ENCODE measurements around the gene MGLL. TPM values are rescaled to one million over a fixed set of nuclear protein-coding genes. Genes with fewer than 3 reads are reported as not detected.

The MGLL gene
- total RNA-seq, 3 donors from 2014 or later: 2.2 to 8.0 (median 2.6) TPM

GRCh38 chr3:127715532-127715931 lies 106.8 kb downstream of the MGLL start:
- no peaks in the 10 kb centered on the region for H3K36me3 Mint-ChIP-seq (ENCODE audit: insufficient read depth)
- H3K4me1 Mint-ChIP-seq (ENCODE audit: low read depth): no peaks in the 10 kb centered on the region
- no peak for DNase-seq
- H3K4me3 Mint-ChIP-seq: no peak overlapping the region
- ATAC-seq: no peak
- H3K9me3 Mint-ChIP-seq: no peaks in the 10 kb centered on the region
- H3K27me3 Mint-ChIP-seq (ENCODE audit: low read depth): peaks cover 10% of the 10 kb centered on the region

- H3K4me1 Mint-ChIP-seq (ENCODE audit: low read depth): no peaks in the 10 kb centered on the region
- H3K27me3 Mint-ChIP-seq (ENCODE audit: low read depth): peaks cover 10% of the 10 kb centered on the region
- H3K9me3 Mint-ChIP-seq: no peaks in the 10 kb centered on the region
- H3K4me3 Mint-ChIP-seq: no peak overlapping the region
- H3K36me3 Mint-ChIP-seq (ENCODE audit: insufficient read depth): no peaks in the 10 kb centered on the region
- DNase-seq (no peak), ATAC-seq (no peak)
Observed at GRCh38 chr3:127714866-127715265, 107.4 kb downstream of the MGLL start.

DNA sequence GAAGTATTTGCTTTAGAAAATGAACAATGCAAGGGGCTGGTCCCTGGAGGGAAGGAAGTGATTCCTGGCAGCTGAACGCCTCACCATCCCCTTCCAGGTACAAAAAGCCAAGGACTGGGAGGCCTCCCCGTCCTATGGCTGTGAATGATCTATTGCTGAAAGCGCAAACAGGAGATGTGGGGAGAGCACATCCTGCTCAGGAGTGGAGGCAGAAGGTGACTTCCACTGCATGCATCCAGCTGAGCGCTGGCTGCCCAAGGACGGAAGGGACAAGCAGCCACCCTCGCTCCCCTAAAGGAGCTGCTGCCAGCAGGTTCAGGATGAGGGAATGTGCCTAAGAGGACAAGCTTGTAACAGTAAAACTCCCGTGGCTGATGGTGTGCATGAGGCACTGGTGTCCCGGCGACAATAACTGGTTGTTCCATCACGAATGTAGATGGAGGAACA lies 108.2 kb downstream of the MGLL start:
- no peak for DNase-seq
- ATAC-seq: no peak
- H3K4me1 Mint-ChIP-seq (ENCODE audit: low read depth): no peaks in the 10 kb centered on the region
- H3K27me3 Mint-ChIP-seq (ENCODE audit: low read depth): peaks cover 10% of the 10 kb centered on the region
- no peaks in the 10 kb centered on the region for H3K36me3 Mint-ChIP-seq (ENCODE audit: insufficient read depth)
- no peak overlapping the region for H3K4me3 Mint-ChIP-seq
- H3K9me3 Mint-ChIP-seq: no peaks in the 10 kb centered on the region

DNA sequence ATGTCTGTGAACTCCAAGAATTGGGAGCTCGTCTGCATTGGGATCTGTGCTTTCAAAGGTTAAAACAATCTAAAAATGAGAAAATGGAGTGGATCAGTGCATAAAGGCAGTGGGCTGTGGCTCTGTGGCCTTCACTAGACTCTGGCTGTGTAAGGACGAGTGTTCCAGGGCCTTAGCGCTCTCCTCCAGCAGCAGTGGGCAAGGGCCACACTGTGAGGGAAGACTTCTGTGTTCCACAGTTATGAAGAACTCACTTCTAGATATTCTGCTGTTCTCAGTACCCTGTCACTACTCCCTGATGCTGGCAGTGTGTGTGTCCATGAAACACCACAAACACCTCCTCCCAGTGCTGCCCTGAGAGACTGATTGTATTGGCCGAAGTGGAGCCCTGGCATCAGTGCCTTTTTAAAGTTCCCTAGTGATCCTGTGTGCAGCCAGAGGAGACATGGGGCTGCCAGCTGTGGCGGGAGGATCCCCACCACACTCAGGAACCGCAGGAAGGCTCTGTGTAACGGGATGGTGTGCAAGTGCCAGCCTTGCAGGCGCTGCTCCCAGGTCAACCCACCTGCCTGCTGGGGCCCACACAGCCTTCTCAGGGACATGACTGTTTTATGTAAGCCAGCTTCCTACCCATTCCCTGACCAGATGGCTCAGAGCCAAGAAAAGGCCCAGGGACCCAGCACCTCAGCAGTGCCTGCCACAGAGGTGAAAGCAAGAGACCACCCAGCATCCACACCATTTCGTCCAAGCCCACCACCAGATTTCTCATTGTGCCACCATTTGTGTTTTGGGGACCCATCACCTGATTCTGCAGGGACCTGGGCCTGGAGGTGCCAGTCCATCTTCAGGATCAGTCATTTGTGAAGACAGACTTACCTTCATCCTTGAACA lies 109.2 kb downstream of the MGLL start:
- no peak overlapping the region for H3K4me3 Mint-ChIP-seq
- H3K27me3 Mint-ChIP-seq (ENCODE audit: low read depth): peaks cover 10% of the 10 kb centered on the region
- H3K9me3 Mint-ChIP-seq: no peaks in the 10 kb centered on the region
- no peaks in the 10 kb centered on the region for H3K36me3 Mint-ChIP-seq (ENCODE audit: insufficient read depth)
- ATAC-seq: no peak
- H3K4me1 Mint-ChIP-seq (ENCODE audit: low read depth): no peaks in the 10 kb centered on the region
- no peak for DNase-seq

- no peak for ATAC-seq
- no peak for DNase-seq
- H3K4me3 Mint-ChIP-seq: no peak overlapping the region
- H3K9me3 Mint-ChIP-seq: no peaks in the 10 kb centered on the region
- H3K36me3 Mint-ChIP-seq (ENCODE audit: insufficient read depth): no peaks in the 10 kb centered on the region
- H3K4me1 Mint-ChIP-seq (ENCODE audit: low read depth): no peaks in the 10 kb centered on the region
- peaks cover 10% of the 10 kb centered on the region for H3K27me3 Mint-ChIP-seq (ENCODE audit: low read depth)
Observed at GRCh38 chr3:127712461-127712860, 109.9 kb downstream of the MGLL start.

GRCh38 chr3:127711896-127712295 lies 110.4 kb downstream of the MGLL start:
- DNase-seq (no peak), ATAC-seq (no peak)
- Mint-ChIP-seq H3K27me3 (ENCODE audit: low read depth) (peaks cover 10% of the 10 kb centered on the region), H3K9me3 (no peaks in the 10 kb centered on the region), H3K36me3 (ENCODE audit: insufficient read depth) (no peaks in the 10 kb centered on the region), H3K4me3 (no peak overlapping the region), H3K4me1 (ENCODE audit: low read depth) (no peaks in the 10 kb centered on the region)

GRCh38 chr3:127711021-127711695 lies 111.2 kb downstream of the MGLL start:
- H3K36me3 Mint-ChIP-seq (ENCODE audit: insufficient read depth): no peaks in the 10 kb centered on the region
- H3K4me3 Mint-ChIP-seq: no peak overlapping the region
- ATAC-seq (no peak), DNase-seq (no peak)
- no peaks in the 10 kb centered on the region for H3K4me1 Mint-ChIP-seq (ENCODE audit: low read depth)
- H3K9me3 Mint-ChIP-seq: no peaks in the 10 kb centered on the region
- H3K27me3 Mint-ChIP-seq (ENCODE audit: low read depth): peaks cover 7% of the 10 kb centered on the region

GRCh38 chr3:127710155-127710941 lies 112.0 kb downstream of the MGLL start:
- H3K4me1 Mint-ChIP-seq (ENCODE audit: low read depth): no peaks in the 10 kb centered on the region
- H3K9me3 Mint-ChIP-seq: no peaks in the 10 kb centered on the region
- peaks cover 7% of the 10 kb centered on the region for H3K27me3 Mint-ChIP-seq (ENCODE audit: low read depth)
- H3K4me3 Mint-ChIP-seq: no peak overlapping the region
- ATAC-seq (no peak), DNase-seq (no peak)
- H3K36me3 Mint-ChIP-seq (ENCODE audit: insufficient read depth): no peaks in the 10 kb centered on the region

DNA sequence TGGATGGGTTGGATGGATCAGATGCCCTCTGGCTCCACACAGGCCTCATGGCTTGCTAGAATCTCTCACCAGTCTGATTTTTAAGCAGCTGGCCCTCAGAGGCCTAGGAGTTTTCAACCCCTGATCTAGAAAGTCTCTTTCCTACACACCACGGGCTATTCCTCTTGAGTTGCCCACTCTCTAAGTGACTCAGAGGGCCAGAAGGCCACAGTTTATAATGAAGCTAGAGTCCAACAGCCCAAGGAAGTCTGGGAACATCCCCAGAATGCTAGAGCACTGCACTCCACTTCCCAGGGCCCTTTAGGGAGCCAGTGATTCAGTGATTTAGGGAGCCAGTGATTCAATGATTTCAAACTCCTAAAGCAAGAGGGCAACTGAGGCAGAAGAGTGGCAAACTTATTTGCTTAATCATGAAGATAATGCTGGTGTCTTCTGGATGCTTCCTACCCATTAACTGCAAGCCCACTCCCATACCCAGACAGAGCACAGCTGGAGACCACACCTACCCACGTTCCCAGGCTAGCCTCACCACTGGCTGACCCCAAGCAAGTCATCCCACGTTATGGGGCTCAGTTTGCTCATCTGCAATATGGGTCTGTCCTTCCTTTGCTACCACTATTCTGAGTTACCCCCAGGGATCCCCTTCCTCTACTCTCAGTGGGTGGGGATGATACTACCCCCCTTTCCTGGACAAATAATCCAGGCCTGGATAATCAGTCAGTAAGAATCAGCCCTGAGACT lies 112.8 kb downstream of the MGLL start:
- no peaks in the 10 kb centered on the region for H3K9me3 Mint-ChIP-seq
- no peaks in the 10 kb centered on the region for H3K36me3 Mint-ChIP-seq (ENCODE audit: insufficient read depth)
- DNase-seq: no peak
- H3K27me3 Mint-ChIP-seq (ENCODE audit: low read depth): peaks cover 7% of the 10 kb centered on the region
- no peaks in the 10 kb centered on the region for H3K4me1 Mint-ChIP-seq (ENCODE audit: low read depth)
- H3K4me3 Mint-ChIP-seq: no peak overlapping the region
- no peak for ATAC-seq

GRCh38 chr3:127708837-127709236 lies 113.5 kb downstream of the MGLL start:
- no peaks in the 10 kb centered on the region for H3K36me3 Mint-ChIP-seq (ENCODE audit: insufficient read depth)
- no peak for DNase-seq
- no peak for ATAC-seq
- H3K4me3 Mint-ChIP-seq: no peak overlapping the region
- H3K4me1 Mint-ChIP-seq (ENCODE audit: low read depth): no peaks in the 10 kb centered on the region
- H3K27me3 Mint-ChIP-seq (ENCODE audit: low read depth): peaks cover 7% of the 10 kb centered on the region
- H3K9me3 Mint-ChIP-seq: peaks cover under 1% of the 10 kb centered on the region

DNA sequence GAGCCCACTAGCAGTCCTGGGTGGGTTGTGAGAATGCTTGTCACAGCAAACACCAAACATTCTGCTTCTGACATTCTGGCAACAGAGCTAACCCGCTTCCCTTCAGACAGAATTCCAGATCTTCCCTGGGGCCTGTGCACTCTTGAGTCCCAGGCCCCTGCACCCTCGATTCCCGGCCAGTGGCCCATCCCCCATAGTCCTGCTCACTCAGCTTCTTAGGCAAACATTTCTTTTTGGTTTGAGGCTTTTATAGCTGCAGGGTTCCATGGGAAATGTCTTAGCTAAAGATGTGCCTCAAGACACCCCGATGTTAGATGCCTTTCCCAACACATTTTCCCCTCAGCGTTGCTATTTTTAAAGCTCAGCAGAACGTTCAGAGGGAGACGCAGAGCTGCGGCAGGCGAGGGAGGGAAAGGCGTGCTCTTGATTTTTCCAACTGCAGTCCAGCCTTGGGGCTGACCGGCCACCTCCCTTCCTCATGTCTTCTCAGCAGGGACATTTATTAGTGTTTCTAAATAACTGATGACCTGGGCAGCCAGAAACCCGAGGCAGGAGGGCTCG lies 114.4 kb downstream of the MGLL start:
- no peak overlapping the region for H3K4me3 Mint-ChIP-seq
- DNase-seq (no peak), ATAC-seq (no peak)
- H3K4me1 Mint-ChIP-seq (ENCODE audit: low read depth): no peaks in the 10 kb centered on the region
- peaks cover 6% of the 10 kb centered on the region for H3K9me3 Mint-ChIP-seq
- H3K27me3 Mint-ChIP-seq (ENCODE audit: low read depth): peaks cover 6% of the 10 kb centered on the region
- H3K36me3 Mint-ChIP-seq (ENCODE audit: insufficient read depth): no peaks in the 10 kb centered on the region

GRCh38 chr3:127706785-127707351 lies 115.4 kb downstream of the MGLL start:
- ATAC-seq (no peak), DNase-seq (no peak)
- no peaks in the 10 kb centered on the region for H3K36me3 Mint-ChIP-seq (ENCODE audit: insufficient read depth)

DNA sequence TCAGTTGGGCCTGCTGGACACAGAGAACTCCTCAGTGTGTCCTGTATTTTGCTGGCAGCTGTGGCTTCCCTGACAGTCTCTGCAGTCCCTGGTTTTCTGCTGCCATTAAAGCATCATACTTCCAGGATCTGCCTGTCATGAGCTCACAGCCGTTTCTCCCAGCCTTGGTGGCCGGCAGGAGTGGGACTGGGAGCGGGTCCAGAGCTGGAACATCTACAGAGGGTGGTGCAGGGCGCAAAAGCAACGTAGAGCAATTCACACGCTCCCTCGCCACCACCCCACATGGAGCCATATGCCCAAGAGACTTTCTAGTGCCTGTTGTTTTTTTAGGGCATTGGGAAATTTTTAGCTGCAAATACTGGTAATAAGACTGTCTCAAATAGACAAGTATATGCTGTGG lies 116.0 kb downstream of the MGLL start:
- H3K4me1 Mint-ChIP-seq (ENCODE audit: low read depth): no peaks in the 10 kb centered on the region
- H3K4me3 Mint-ChIP-seq: no peak overlapping the region
- peaks cover 6% of the 10 kb centered on the region for H3K9me3 Mint-ChIP-seq
- DNase-seq (no peak), ATAC-seq (no peak)
- no peaks in the 10 kb centered on the region for H3K36me3 Mint-ChIP-seq (ENCODE audit: insufficient read depth)
- peaks cover 4% of the 10 kb centered on the region for H3K27me3 Mint-ChIP-seq (ENCODE audit: low read depth)

More at GRCh38 chr3:127706785-127707351, 115.4 kb downstream of the MGLL start:
- Mint-ChIP-seq H3K4me1 (ENCODE audit: low read depth) (no peaks in the 10 kb centered on the region), H3K4me3 (no peak overlapping the region), H3K9me3 (peaks cover 6% of the 10 kb centered on the region), H3K27me3 (ENCODE audit: low read depth) (peaks cover 4% of the 10 kb centered on the region)
